OCI-LY3 (cell line): ENCODE measurements around the gene WSCD2.

Experiments used
- H2AFZ ChIP-seq: fragments of 200-600, 300-600 bp; shearing (Covaris generic); 2 replicates; pipeline ENCODE4 v1.6.0; 2014; ENCODE audit warnings: antibody characterized with exemption, low read depth, low read length
- H3K27ac ChIP-seq: fragments of 200-600, 300-600 bp; sonication (generic); 2 replicates; pipeline ENCODE4 v1.5.1; 2014; ENCODE audit warnings: mild to moderate bottlenecking, low read length, moderate library complexity, mixed read lengths
- H3K27me3 ChIP-seq: fragments of 200-600, 300-600 bp; sonication (generic); 2 replicates; pipeline ENCODE4 v1.6.1; 2014; ENCODE audit warnings: low read depth, low read length, mixed read lengths
- H3K36me3 ChIP-seq: fragments of 200-600, 300-600 bp; sonication (generic); replicated peaks from 2 replicates; pipeline ENCODE3; 2014; ENCODE audit warnings: low read depth, low read length, mixed read lengths
- H3K4me1 ChIP-seq: fragments of 300-600, 200-600 bp; sonication (generic); 2 replicates; pipeline ENCODE4 v1.6.1; 2014; ENCODE audit warnings: low read length, mixed read lengths
- H3K4me2 ChIP-seq: fragments of 200-600, 300-600 bp; sonication (generic); 2 replicates; pipeline ENCODE4 v1.6.1; 2014; ENCODE audit warnings: low read length, mixed read lengths
- H3K4me3 ChIP-seq: fragments of 300-600, 200-600 bp; sonication (generic); 2 replicates; pipeline ENCODE4 v1.5.1; 2014; ENCODE audit warnings: antibody characterized with exemption, mild to moderate bottlenecking, low read length, moderate library complexity
- H3K79me2 ChIP-seq: fragments of 300-600, 200-600 bp; shearing (Covaris generic); 2 replicates; pipeline ENCODE4 v1.6.1; 2014; ENCODE audit warnings: mild to moderate bottlenecking, low read length, mixed read lengths
- H3K9ac ChIP-seq: fragments of 300-600, 200-600 bp; shearing (Covaris generic); 2 replicates; pipeline ENCODE4 v1.6.0; 2014; ENCODE audit warnings: mild to moderate bottlenecking, low read length, moderate library complexity
- H3K9me3 ChIP-seq: fragments of 200-600, 300-600 bp; shearing (Covaris generic); 2 replicates; pipeline ENCODE4 v1.6.1; 2014; ENCODE audit warnings: low read length, mixed read lengths; ENCODE audit not compliant: insufficient read depth
- H4K20me1 ChIP-seq: fragments of 200-600, 300-600 bp; sonication (generic); 2 replicates; pipeline ENCODE4 v1.6.1; 2016; ENCODE audit warnings: low read length, mixed read lengths; ENCODE audit not compliant: insufficient read depth
- EZH2phosphoT487 ChIP-seq: fragments of 200-600 bp; shearing (Covaris generic); IDR thresholded peaks from 2 replicates; pipeline ENCODE4 v1.6.1; 2018; ENCODE audit warnings: antibody characterized with exemption, mixed run types, low read depth
- TF ChIP-seq, protein P1 (sequence below): fragments of 200-600, 300-600 bp; sonication (generic); IDR thresholded peaks from 2 replicates; pipeline ENCODE4 v1.5.1; 2014; ENCODE audit warnings: antibody characterized with exemption, low read length, low read depth

WSCD2 gene

DNA sequence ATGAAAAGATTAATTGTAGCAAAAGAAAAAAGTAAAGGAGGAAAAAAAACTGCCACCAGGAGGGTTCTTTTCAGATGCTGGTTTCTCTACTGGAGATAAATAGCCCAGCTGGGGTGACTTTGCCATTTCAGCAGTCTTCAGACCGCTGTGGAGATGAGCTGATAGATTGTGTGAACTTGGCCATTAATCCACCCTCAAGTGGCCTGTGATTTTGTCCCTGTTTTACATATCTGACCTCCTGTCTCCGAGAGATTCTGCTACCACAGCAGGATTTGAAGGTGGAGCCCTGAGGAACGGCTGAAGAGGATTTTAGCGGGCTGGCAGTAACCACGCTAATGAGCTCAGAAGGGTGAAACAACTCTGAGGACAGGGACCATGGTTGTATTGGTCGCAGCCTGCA lies 72.7 kb downstream of the WSCD2 start:
- Histone ChIP-seq H3K27me3 (peaks cover 53% of the 10 kb centered on the region), H4K20me1 (no peaks in the 10 kb centered on the region), H3K27ac (no peak overlapping the region), H3K4me1 (peaks cover 3% of the 10 kb centered on the region; the same call in 1 of the 2 replicates), H2AFZ (no peak overlapping the region), H3K9ac (no peak overlapping the region), H3K36me3 (no peaks in the 10 kb centered on the region), H3K4me2 (no peak overlapping the region), H3K9me3 (no peaks in the 10 kb centered on the region; the same call in 1 of the 2 replicates), H3K4me3 (no peak overlapping the region), H3K79me2 (no peaks in the 10 kb centered on the region)
- TF ChIP-seq, protein P1, sequence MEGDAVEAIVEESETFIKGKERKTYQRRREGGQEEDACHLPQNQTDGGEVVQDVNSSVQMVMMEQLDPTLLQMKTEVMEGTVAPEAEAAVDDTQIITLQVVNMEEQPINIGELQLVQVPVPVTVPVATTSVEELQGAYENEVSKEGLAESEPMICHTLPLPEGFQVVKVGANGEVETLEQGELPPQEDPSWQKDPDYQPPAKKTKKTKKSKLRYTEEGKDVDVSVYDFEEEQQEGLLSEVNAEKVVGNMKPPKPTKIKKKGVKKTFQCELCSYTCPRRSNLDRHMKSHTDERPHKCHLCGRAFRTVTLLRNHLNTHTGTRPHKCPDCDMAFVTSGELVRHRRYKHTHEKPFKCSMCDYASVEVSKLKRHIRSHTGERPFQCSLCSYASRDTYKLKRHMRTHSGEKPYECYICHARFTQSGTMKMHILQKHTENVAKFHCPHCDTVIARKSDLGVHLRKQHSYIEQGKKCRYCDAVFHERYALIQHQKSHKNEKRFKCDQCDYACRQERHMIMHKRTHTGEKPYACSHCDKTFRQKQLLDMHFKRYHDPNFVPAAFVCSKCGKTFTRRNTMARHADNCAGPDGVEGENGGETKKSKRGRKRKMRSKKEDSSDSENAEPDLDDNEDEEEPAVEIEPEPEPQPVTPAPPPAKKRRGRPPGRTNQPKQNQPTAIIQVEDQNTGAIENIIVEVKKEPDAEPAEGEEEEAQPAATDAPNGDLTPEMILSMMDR: no peak
- TF ChIP-seq EZH2phosphoT487: no peak

DNA sequence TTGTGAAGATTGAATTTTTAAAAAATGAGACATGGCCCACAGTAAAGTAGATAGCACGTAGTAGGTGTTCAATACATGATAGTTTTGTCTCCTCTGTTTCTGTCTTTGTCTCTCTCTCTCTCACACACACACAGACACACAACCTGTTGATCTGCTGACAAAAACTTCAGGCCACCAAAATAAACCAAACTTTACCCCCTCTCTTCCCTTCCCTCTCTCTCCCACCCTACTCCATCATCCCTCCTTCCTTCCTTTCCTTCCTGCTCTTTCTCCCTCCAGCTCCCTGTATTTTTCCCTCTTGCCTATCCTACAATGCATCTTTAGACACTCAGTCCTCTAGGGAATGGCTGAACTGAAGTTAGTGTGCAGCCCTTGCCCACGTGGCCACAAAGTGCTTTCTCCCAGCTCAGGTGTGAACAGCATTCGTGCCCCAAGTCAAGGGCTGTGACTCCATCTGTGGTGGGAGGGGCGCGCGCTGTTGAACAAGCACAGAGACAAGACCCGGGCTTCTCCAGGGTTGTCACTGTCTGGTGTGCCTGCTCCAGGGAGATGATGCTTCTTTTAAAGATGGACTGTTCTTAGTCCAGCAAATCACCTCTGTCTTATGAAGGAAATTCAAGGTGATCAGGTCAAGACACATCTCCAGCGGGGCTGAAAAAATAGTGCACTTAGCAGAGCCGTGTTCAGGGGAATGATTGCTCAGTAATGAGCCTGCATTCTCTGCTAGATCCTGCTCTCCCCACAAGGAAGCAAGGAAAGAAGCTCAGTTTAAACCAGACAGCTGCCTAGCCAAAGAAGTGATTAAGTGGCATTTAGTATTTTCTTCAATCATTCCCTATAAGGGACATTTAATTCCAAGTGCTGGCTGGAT lies 75.3 kb downstream of the WSCD2 start:
- no peaks in the 10 kb centered on the region for H3K79me2 ChIP-seq
- H3K4me1 ChIP-seq: peaks cover 3% of the 10 kb centered on the region; the same call in 1 of the 2 replicates
- no peaks in the 10 kb centered on the region; the same call in 1 of the 2 replicates for H3K9me3 ChIP-seq
- H3K9ac ChIP-seq: no peak overlapping the region
- no peak overlapping the region for H3K4me3 ChIP-seq
- TF ChIP-seq EZH2phosphoT487: no peak
- TF ChIP-seq, protein P1: no peak
- peaks cover 57% of the 10 kb centered on the region for H3K27me3 ChIP-seq
- H4K20me1 ChIP-seq: no peaks in the 10 kb centered on the region
- no peaks in the 10 kb centered on the region for H3K36me3 ChIP-seq
- no peak overlapping the region for H3K27ac ChIP-seq
- H3K4me2 ChIP-seq: no peak overlapping the region
- H2AFZ ChIP-seq: no peak overlapping the region

DNA sequence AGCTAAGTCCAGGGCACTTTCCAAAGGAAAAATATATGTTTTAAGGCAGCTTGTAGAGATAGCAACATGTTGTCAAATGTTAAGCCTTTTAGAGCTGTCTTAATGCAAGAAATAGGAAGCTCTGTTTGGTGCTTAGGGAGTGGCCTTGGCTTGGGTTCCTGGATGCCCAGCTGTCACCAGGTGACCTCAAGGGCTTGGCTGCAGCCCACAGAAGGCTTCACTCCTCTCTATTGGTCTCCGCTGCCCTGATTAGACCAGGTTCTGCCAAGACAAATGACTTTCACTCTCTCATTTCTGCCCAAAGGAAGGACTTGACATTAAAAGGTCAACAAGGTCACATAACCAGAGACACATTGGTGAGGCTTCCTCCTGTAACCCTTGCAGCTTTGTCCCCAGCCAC lies 76.8 kb downstream of the WSCD2 start:
- no peaks in the 10 kb centered on the region for H3K36me3 ChIP-seq
- no peak for TF ChIP-seq EZH2phosphoT487
- TF ChIP-seq, protein P1: no peak
- H3K4me2 ChIP-seq: no peak overlapping the region
- no peaks in the 10 kb centered on the region for H3K79me2 ChIP-seq
- H4K20me1 ChIP-seq: no peaks in the 10 kb centered on the region
- peaks cover 3% of the 10 kb centered on the region; the same call in 1 of the 2 replicates for H3K4me1 ChIP-seq
- H2AFZ ChIP-seq: no peak overlapping the region
- H3K27ac ChIP-seq: no peak overlapping the region
- peaks cover 58% of the 10 kb centered on the region for H3K27me3 ChIP-seq
- no peak overlapping the region for H3K4me3 ChIP-seq
- H3K9me3 ChIP-seq: no peaks in the 10 kb centered on the region; the same call in 1 of the 2 replicates
- H3K9ac ChIP-seq: no peak overlapping the region
